Brain pericyte (primary cell): ENCODE results near the gene ENDOU.

ENCODE experiments used
- DNase-seq: peaks from one replicate; pipeline ENCODE4 v3.0.0-alpha.2; 2012; ENCODE audit warnings: low read depth, low spot score

The ENDOU gene

DNA sequence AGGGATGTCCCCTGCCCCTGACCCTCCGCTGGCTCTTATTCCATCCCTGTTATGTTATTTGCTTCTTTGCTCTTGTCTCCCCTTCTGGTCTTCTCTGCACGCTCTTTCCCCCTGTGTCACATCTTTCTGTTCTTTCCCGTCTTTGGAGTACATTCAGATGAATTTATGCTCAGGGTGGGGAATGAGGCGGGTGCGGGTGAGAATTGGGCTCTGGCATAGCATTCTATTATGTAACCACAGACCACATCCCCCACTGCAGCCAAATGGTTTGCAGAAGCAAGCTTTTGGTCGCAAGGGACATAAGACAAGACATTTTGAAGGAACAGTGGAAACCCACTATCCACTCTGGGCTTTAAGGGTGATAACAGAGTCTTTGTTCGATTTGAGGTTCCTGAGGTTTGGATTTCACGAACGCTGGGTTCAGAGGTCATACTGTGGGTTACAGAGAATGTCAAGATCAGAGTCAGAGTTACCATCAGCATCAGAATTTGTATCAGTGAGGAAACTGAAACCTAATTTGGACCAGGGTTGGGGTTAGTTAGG is 3.8 kb downstream of the ENDOU start:
- no peak for DNase-seq

DNA sequence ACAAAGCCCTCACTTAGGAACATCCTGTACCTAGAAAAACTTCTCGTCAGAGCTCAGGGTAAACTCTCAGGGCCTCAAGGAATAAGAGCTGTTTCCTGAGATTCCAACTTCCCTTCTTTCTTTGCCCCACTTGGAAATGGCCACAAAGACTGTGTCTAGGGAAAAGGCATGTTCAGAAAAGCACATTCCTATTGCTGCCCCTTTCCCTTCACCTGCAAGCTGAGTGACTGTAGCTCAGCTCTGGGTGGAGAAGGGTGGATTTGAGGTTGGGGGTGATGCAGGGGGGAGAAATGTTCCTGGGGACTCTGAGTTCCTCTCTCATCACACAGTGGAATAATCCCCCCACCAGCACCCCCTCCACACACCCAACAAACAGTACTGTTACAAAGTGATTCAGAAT is 6.8 kb downstream of the ENDOU start:
- DNase-seq: no peak

DNA sequence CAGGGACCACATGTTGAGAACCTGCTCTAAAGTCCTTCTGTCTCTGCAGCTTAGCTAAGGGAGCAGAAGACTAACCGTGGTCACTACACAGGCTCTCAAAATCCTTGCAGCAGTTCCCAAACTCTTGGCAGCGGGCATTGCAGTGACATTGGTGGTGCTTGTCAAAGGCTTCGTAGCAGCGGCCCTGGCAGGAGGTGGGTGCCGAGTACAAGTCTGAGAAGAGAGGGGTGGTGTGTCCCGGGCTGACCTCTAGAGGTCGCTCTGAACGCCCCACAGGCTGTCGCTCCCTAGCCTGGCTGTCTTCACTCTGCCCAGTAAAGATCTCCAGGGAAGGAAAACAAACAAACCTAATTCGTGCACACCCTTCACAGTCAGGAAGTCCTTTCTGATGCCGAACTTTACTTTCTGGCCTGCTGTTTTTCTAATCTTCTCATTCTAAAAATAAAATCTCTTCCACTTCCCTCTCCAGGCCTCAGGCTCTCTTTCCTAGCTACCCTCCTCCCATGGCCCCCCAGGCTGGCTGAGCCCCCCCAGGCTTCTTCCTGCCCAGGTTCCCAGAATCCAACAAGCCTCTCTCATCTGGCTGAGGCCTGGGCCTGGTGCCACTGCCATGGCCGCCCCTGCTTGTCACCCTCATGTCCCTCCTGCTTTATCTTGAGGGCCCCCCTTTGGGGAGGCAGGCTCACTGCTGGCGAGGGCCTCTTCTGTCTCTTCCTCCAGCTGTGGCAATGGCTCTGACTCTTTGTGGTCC is 7.7 kb downstream of the ENDOU start:
- DNase-seq: peak; percentile 53

DNA sequence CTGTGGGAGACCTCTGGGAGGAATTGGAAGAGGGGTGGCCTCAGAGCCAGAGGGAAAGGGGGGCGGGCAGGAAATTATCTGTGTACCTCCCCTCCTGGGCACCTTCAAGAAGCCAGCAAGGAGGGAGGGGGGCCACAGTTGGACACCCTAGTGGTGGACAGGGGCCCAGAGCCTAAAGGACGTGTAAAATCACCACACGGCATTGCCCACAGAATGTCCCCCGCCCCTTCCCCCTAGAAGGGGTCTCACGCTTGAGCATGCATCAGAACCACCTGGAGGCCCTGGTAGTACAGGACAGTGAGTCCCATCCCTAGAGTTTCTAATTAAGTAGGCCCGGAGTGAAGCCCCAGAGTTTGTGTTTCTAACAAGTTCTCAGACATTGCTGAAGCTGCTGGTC is 8.2 kb downstream of the ENDOU start:
- no peak for DNase-seq

DNA sequence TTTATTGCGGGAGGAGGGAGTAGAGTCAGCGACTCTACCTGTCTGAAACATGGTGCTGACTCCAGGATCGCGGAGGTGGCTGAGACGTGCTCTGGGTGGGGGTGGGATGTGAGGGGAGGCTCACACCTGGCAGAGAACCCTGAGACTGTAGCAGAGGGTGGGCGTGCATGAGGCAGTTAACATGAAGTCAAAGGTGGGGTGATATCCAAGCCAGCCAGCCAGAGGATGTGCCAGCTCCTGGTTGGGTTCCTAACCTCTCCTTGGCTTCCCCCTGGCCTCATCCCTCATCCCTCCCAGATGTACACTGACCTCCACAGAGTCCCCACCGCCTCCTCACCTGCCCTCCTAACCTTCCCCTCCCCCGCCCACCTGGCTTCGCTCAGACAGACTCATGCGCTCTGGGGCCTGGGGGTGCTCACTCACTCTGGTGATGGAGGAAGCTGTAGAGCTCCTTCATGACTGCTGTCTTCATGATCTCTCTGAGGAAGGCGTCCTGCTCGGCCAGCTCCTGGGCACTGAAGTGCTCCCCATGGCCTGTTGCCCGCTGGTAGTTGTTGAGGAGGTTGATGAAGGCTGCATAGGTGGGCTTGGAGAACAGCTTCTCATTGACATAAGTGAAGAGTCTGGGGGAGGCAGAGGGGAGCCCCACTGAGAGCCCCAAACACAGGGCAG is 9.3 kb downstream of the ENDOU start:
- DNase-seq: no peak

DNA sequence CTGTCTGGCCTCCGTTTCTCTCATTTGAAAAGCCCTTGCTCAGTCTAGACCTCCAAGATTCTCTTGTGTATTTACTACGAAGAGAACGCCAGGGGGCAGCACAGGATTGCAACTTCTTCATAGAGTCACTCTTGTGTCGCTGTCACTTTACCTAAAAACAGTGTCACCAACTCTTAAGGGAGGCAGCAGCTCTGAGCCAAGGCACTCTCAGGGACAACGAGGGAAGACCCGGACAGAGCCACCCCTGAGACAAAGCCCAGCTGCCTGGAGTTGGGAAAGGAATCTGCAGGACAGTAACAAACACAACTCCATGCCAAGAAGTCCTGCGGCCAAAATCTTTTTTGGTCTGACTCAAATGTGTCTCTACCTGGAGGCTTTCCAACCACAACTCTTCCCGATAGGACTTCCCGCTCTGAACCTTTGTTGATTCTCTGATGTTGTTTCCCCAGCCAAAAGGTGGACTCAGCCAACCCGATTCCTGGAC is 9.9 kb downstream of the ENDOU start:
- no peak for DNase-seq

DNA sequence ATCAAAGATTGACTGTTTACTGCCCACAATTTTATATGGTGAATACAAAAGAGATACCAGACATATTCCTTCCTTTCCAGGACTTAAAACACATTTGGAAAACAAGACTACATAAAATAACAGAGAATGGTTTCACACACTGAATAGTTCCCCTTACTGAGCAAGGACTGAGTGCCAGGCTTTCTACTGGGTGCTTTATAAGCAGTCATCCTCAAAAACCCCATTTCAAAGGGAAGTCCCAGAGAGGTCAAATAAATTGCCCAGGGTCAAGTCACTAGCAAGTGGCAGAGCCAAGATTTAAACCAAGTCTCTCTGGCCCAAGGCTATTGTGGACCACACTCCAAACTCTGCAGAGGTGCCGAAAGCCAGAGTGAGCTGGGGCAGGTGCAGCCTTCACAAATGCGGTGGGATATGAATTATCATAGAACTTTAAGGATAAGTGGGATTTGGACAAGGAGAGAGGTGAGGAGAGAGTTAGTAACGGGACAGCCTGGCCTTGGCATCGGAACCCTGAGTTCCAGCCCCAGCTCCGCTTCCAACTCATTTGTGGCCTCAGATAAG is 10.4 kb downstream of the ENDOU start:
- DNase-seq: no peak

DNA sequence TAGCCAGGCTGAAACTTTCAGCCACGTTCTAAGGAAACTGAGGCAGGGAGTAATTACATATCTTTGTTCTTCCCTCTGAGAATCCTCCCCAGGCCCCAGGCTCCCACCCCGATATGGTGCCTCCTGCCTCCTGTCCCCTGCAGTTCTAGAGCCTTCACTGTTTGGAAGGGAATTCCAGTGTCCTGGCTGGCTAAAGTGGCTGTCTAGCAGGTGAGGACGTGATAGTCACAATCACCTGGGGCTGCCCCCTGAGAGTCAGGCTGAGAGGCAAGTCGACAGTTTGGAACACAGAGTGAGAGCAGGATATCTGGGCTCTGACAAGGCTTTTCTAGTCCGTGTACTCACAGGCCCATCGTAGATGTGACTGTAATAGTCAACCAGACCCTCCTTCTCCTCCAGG is 13.1 kb downstream of the ENDOU start:
- DNase-seq: no peak

DNA sequence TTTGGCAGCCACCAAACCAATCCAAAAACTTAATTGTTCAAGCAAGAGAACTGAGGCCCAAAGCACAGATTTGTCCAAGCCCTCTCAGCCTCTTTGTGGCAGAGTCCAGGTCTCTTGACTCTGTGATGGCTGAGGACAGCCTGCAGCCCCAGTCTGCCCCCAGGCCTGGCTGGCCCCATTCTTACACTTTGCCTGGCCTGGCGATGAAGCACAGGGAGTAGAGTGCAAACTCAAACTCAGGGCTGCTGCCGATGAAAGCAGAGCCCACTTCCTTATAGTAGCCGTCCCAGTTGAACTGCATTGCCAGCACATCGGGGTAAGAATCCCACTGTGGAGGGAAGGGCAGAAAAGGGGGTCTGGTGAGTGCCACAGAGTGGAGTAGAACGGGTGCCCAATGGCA is 13.8 kb downstream of the ENDOU start:
- DNase-seq: no peak

DNA sequence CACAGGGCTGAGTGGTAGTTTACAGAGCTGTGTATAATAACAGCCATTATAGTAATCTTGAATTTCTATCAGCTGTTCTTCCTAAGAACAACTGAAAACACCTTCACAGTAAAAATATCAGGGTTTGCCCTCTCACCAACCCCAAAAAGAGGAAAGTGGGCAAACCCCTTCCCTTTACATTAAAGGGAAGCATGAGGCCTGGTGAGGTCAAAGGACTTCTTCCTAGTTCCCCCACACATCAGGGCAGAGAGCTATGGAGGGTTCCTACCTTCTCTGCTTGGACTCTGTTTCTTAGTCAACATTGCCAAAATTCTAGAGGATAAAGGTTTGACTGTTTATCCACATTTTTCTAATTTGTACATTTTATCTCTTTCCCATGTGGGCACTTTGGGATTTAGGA is 15.0 kb downstream of the ENDOU start:
- DNase-seq: no peak

DNA sequence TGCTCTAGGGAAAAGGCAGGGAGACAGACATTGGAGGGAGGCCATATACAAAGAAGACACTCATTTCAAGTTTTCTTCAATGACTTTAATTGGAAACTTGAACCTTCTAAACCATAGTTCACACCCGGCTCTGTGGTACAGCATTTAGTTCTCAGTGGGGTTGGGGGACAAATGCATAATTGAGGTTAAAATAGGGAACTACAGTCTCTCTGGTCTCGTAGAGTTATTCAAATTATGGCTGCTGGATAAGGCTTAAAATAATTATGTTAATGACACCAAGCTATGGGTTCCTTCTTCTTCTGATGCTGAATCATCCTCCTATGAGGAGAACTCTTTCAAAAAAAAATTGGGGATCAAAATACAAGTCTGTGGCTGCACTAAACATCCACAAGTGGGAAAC is 15.6 kb downstream of the ENDOU start:
- DNase-seq: no peak

DNA sequence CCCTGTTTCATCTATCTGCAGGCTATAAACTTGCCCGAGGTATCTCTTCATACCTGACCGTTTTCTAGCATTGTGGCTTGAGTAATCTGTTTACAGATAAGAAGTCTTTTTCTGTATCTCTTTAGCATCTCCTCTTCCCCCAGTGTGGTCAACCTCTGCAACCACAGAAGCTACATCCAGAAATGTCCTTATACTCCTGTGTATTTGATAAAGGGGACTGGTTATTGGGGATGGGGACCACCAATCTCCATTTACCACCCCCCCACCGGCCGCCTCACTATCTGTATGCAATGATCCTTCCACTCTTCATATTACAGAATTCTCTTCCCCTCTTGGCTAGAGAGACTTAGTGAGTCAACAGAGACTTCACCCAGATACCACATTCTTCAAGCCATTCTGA is 16.1 kb downstream of the ENDOU start:
- DNase-seq: no peak

DNA sequence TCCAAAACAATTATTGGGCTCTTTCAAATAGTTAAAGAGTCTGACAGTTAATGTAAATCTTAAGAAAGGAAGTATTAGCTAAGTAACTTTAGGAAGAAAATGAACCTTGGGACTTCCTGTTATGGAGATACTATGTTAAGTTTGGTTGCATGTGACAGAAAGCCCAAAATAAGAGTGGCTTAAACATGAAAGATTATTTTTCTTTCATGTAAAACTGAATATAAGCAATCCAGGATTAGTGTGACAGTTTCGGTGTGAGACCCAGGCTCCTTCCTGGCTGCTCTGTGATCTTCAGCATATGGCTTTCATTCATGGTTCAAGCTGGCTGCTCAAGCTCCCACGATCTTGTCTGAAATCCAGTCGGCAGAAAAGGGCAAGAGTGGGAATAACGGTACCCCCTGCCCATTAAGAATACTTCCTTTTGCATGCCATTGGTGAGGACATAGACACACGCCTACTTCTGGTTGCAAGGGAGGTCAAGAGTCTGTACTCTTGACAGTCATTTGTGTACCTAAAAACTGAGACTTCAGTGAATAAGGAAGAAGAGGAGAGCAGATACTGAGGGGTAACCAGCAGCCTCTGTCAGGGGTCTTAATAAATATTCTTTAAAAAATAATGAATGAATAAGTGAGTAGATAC is 17.3 kb downstream of the ENDOU start:
- no peak for DNase-seq

DNA sequence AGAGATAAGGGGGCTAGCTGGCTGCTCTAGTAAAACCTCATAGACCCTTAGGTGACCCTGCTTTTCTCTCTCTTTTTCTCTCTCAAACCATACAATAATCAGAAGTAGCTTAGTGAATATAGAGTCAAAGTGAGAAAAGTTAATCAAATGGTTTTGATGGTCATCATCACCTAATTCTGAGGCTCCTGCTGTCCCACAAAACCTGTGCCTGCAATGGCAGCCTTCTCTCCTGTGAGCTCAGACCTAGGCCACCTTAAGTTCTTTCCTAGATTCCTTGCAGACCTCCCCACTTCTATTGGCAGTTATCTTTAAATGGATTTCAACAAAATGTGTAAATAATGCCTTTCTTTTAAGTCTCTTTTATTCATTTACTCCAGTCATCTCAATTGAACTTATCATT is 17.9 kb downstream of the ENDOU start:
- DNase-seq: no peak

DNA sequence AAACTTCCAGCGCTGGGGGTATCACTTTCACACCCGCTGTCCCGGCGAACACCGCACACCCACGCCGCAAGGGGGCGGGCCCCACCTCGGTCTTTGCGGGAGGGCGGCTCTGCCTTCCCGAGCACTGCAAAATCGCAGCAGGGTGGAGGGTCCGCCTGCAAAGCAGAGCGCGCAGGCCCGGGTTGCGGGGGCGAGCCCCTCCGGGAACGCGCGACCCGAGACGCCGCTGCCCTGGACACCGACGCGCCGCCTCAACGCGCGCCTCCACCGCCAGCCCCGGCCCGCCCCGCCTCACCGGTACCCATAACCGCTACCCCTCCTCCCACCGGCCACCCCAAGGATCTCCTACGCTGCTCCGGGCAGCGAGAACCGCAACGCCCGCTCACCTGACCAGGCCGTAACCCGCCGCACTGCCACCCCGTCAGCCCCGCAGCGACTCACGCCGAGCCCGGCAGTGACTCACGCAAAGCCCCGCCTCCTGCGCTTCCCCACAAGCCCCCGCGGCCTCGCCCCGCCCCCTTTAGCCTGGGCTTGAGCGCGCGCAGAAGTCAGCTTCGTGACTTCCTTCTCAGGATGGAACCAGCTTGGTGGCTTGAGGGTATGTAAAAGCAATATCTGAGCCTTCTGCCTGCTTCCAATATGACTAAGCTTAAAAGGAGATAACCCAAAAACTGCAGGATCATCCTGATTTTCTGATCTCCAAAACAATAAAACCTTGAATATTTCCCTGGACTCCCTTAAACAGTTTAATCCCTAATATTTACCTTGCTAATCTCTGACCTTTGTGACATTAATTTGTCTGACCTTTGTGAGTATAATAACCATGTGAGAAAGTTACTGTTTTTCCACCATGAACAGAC is 19.5 kb downstream of the ENDOU start, which contains the start of gene RPAP3:
RPAP3 (minus strand) TSS at position 465 of the 860 bp plus-strand sequence. CDS start 3,190 bp downstream, outside the sequence.
- peak; percentile 55 for DNase-seq

DNA sequence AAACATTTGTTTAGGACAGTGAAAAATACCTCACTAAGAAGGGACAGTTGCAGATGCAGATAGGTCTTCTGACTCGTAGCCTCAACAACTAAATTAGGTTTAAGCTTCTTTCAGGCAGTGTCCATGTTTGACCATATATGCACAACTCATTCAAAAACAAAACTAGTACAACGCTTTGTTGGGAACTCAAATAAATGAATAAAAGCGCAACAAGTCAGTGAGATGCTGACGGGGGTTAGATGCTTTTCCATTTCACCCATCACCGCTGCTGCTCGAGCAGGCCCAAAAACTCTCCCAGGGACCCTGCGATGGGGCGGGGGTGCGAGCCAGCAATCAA is 20.1 kb downstream of the ENDOU start:
- DNase-seq: no peak

DNA sequence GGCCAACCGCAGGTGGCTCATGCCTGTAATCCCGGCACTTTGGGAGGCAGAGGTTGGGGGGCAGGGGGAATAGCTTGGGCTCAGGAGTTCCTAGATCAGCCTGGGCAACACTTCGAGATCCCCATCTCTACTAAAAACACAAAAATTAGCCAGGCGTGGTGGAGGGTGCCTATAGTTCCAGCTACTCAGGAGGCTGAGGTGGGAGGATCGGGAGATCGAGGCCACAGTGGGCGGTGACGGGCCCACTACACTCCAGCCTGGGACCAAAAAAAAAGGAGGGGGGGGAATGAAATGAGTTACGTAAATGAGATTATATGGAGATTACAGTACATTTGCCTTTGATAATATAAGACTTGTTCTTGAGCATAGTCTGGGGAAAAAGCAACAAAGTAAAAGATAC is 20.6 kb downstream of the ENDOU start:
- no peak for DNase-seq

DNA sequence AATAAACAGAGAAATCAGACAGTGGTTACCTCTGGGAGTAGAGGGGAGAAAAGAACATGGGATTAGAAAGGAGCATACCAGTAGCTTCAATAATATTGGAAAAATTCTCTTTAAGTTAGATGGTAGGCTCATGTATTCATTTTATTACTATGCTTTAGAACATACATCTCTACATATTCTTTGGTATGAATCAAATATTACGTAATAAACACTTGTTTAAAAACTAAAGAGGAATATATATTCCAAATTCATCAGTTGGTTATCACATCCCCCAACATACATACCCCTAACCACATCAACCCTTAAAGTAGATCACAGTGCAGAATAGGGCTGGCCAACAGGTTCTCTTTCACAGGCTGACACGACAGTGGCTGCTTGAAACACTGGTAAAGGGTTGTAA is 25.0 kb downstream of the ENDOU start:
- no peak for DNase-seq

DNA sequence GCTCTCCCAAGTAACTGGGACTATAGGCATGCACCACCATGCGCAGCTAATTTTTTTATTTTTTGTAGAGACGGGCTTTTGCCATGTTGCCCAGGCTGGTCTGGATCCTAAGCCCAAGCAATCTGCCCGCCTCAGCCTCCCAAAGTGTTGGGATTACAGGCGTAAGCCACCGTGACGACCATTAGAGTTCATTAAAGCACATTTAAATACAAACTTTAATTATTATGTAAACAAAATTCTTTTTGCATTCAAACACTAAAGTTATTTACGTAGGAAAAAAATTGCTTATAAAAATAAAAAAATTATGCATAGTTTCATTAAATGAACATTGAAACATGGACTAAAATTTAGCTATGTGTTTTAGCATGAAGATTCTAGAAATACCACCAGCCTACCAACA is 26.7 kb downstream of the ENDOU start:
- no peak for DNase-seq

DNA sequence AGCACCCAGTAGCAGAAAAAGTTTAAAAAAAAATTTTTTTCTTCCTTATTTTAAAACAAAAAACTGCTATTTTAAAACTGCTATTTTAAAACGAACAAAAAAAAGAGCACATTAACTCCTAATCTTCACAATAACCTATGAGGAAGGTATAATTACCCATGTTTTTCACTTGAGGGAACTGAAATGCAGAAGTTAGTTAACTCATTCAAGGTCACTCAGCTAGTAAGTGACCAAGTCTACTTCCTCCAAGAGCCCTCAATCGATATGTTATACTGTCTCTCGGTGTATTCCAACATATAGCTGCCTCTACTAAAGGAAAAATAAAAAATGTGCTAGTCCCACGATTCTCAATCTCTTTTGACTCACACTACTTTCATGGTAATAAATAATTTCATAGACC is 27.2 kb downstream of the ENDOU start:
- no peak for DNase-seq

DNA sequence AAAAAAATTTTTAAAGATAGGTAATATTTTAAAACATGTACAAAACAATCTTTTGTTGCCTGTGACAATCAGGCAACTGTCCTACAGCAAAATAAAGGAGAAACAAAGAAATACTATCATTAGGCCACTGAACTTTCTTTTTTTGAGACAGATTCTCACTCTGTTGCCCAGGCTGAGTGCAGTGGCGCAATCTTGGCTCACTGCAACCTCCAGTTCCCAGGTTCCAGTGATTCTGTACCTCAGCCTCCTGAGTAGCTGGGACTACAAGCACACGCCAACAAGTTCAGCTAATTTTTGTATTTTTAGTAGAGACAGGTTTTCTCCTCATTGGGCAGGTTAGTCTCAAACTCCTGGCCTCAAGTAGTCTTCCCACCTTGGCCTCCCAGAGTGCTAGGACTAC is 36.1 kb downstream of the ENDOU start:
- no peak for DNase-seq
